ENCODE results near the gene CNN2. TPM values are rescaled to one million over a fixed set of nuclear protein-coding genes. Genes with fewer than 3 reads are reported as not detected.

Gene CNN2
- total and polyA plus RNA-seq, 2 of the 13 experiments (the other 11 are each of a cell fraction or from before 2014, with no cell fraction given), result 63.6 to 70.0 TPM

GRCh38 chr19:1066251-1066747 lies 39.9 kb downstream of the CNN2 start:
- no peaks in the 10 kb centered on the region for H3K79me2 ChIP-seq (ENCODE audit: insufficient read depth, low read length)
- BruUV-seq (replicated peaks), result no TSS peak
- H3K27ac ChIP-seq (ENCODE audit: extremely low read length, insufficient read depth, low read length), result no peak overlapping the region
- H2AFZ ChIP-seq (ENCODE audit: low read length), result no peak overlapping the region
- H3K4me3 ChIP-seq (replicated peaks in 1 of 3; ENCODE audit: insufficient read depth in 1 of 3, low read depth in 2 of 3, low read length in 3 of 3), result peak overlapping the region; percentile 71 to 78 (median 77)
- FAIRE-seq (no peak), DNase-seq (ENCODE audit: low spot score) (peak; percentile 61), ATAC-seq (peak; percentile 58)
- no peaks in the 10 kb centered on the region for H4K20me1 ChIP-seq (ENCODE audit: insufficient read depth, low read length)
- H3K9ac ChIP-seq (ENCODE audit: insufficient read depth, low read depth, low read length), result peak overlapping the region; percentile 54; the same call in 1 of the 2 replicates
- ChIA-PET CTCF (ENCODE audit: low intra/inter-chr PET ratio, low total read pairs) (no interaction called here), POLR2A (interaction anchor here (0.6 to 2.7 kb wide), 12 partner anchors 9 to 121 kb away, joined by 3 to 10 read pairs (median 4); partner anchors contain the start of genes ABCA7 and GPX4)
- in situ Hi-C loops (cut with HindIII; ENCODE audit: extremely low pct_ligation_motif_present, low pct_unique_long_range_greater_than_20kb) (loop anchor here (5.0 kb wide), 1 partner anchor 36 kb away; the partner anchor contains the start of gene GPX4), intact Hi-C loops (cut with micrococcal nuclease; ENCODE audit: unreplicated experiment) (no loop called here)
- H3K36me3 ChIP-seq (replicated peaks in 1 of 2; ENCODE audit: control insufficient read depth in 1 of 2, insufficient read depth in 2 of 2, low read length in 2 of 2), result no peaks in the 10 kb centered on the region
- WGBS (ENCODE audit: low lambda C conversion rate), result 0% methylated on average over 7 of the region's 17 CpGs
- peaks cover 37% of the 10 kb centered on the region for H3K4me1 ChIP-seq (ENCODE audit: insufficient read depth, low read length)
- H3K4me2 ChIP-seq (ENCODE audit: low read depth, low read length), result peak overlapping the region; percentile 86
- no peaks in the 10 kb centered on the region for H3K9me3 ChIP-seq (ENCODE audit: low read length)
- H3K27me3 ChIP-seq (ENCODE audit: control insufficient read depth in 1 of 2, insufficient read depth in 2 of 2, low read length in 2 of 2), result no peaks in the 10 kb centered on the region
- TF ChIP-seq PHB2 (IDR thresholded peaks at IDR 0.05; ENCODE audit: partially characterized antibody) (no peak), HOXA5 (CRISPR knock-in tag; IDR thresholded peaks at IDR 0.05) (no peak), ZBTB46 (CRISPR knock-in tag; IDR thresholded peaks at IDR 0.05; ENCODE audit: borderline replicate concordance) (no peak), ZNF510 (CRISPR knock-in tag; IDR thresholded peaks at IDR 0.05; ENCODE audit: low read depth) (peak; percentile 77; the same call in 1 of the 2 replicates), TARDBP (CRISPR knock-in tag; IDR thresholded peaks at IDR 0.05) (peak; percentile 26; the same call in 1 of the 2 replicates), RFX3 (CRISPR knock-in tag; IDR thresholded peaks at IDR 0.05) (no peak), SP2 (CRISPR knock-in tag; IDR thresholded peaks at IDR 0.05) (no peak), ZMYM4 (CRISPR knock-in tag; IDR thresholded peaks at IDR 0.05) (0 out of 2 replicates have a peak, but pooled peaks have one; percentile 32), DMAP1 (CRISPR knock-in tag; IDR thresholded peaks at IDR 0.05) (no peak), ARID4A (CRISPR knock-in tag; IDR thresholded peaks at IDR 0.05; ENCODE audit: borderline replicate concordance) (0 out of 2 replicates have a peak, but pooled peaks have one; percentile 21), CCDC6 (CRISPR knock-in tag; IDR thresholded peaks at IDR 0.05) (no peak), NAIF1 (CRISPR knock-in tag; IDR thresholded peaks at IDR 0.05; ENCODE audit: borderline replicate concordance) (no peak)
- TF ChIP-seq, protein P1, sequence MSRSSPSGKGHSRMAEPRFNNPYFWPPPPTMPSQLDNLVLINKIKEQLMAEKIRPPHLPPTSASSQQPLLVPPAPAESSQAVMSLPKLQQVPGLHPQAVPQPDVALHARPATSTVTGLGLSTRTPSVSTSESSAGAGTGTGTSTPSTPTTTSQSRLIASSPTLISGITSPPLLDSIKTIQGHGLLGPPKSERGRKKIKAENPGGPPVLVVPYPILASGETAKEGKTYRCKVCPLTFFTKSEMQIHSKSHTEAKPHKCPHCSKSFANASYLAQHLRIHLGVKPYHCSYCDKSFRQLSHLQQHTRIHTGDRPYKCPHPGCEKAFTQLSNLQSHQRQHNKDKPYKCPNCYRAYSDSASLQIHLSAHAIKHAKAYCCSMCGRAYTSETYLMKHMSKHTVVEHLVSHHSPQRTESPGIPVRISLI (CRISPR knock-in tag; IDR thresholded peaks at IDR 0.05; ENCODE audit: borderline replicate concordance), result peak; percentile 37; the same call in 1 of the 2 replicates

All from HepG2 (cell line).